Measurements from ENCODE around the gene AFF3. TPM values are rescaled to one million over a fixed set of nuclear protein-coding genes. Genes with fewer than 3 reads are reported as not detected.
"Not testable (repeated sequence)": the region's sequence is repeated elsewhere in the genome, so short reads cannot be mapped to it uniquely, and the experiment has no call there.

The AFF3 gene
- total RNA-seq, 4 donors from 2014 or later: 2.1 to 7.3 (median 3.5) TPM

GRCh38 chr2:99504844-99505584 is 637.4 kb downstream of the AFF3 start:
- TF ChIP-seq CTCF (IDR thresholded peaks at IDR 0.05) (no peak), POLR2A (IDR thresholded peaks at IDR 0.05) (no peak)
- no peak overlapping the region for H3K4me3 ChIP-seq (ENCODE audit: low read depth, poor library complexity, severe bottlenecking)
- intact Hi-C loops (cut with DNase I; ENCODE audit: low total_unique reads): no loop called here
- whole genome bisulfite sequencing, 2 donors: 39 to 51% methylated on average over 4 of the region's 4 CpGs
- DNase-seq (ENCODE audit: low spot score in 2 of 2): no peak

- H3K4me3 ChIP-seq (ENCODE audit: low read depth, poor library complexity, severe bottlenecking); intact Hi-C loops (cut with DNase I; ENCODE audit: low total_unique reads); DNase-seq (ENCODE audit: low spot score in 2 of 2): not testable (repeated sequence)
- WGBS, 2 donors: 57 to 71% methylated on average over 8 of the region's 8 CpGs
These were observed 638.6 kb downstream of the AFF3 start for GRCh38 chr2:99503662-99504416.

- WGBS, 2 donors: 94 to 96% methylated on average over 2 of the region's 2 CpGs
- H3K4me3 ChIP-seq (ENCODE audit: low read depth, poor library complexity, severe bottlenecking): no peak overlapping the region
- intact Hi-C loops (cut with DNase I; ENCODE audit: low total_unique reads): no loop called here
- no peak for DNase-seq (ENCODE audit: low spot score in 2 of 2)
- no peak for TF ChIP-seq CTCF (IDR thresholded peaks at IDR 0.05)
- no peak for TF ChIP-seq POLR2A (IDR thresholded peaks at IDR 0.05)
These were observed 646.4 kb downstream of the AFF3 start for GRCh38 chr2:99496021-99496420.

Other genes with a start within 250 kb of the AFF3 start
- 1 to 10 TPM in 2 of 4 donors, under 1 TPM in 2; 0.38 to 2.6 (median 1.1) TPM for gene LONRF2, start 179.9 kb upstream of the AFF3 start, total RNA-seq

All from lower leg skin (tissue), 4 donors.